Loucy (cell line): ENCODE results near the gene MYNN.

Experiments used
- CTCF ChIP-seq: fragments of 200-600 bp; sonication (generic); conservative IDR thresholded peaks from 2 replicates; pipeline ENCODE4 v1.5.1; 2014; ENCODE audit warnings: mild to moderate bottlenecking, antibody characterized with exemption, low read length
- EZH2phosphoT487 ChIP-seq: fragments of 200-600 bp; IDR thresholded peaks from 2 replicates; pipeline ENCODE4 v1.6.1; 2018; ENCODE audit warnings: antibody characterized with exemption, mild to moderate bottlenecking, moderate library complexity, borderline replicate concordance

GRCh38 chr3:169760479-169760878 is 12.7 kb upstream of the MYNN start:
- TF ChIP-seq EZH2phosphoT487 (no peak), CTCF (no peak)
